GM13977 (cell line): ENCODE data around the gene ADAP1.

ENCODE experiments used
- DNase-seq: peaks from one replicate; pipeline ENCODE4 v3.0.0; 2012; ENCODE audit warnings: low spot score
- CTCF ChIP-seq: IDR thresholded peaks from 2 replicates; pipeline ENCODE4 v1.5.1; 2012; ENCODE audit warnings: mild to moderate bottlenecking, control low read depth; ENCODE audit not compliant: insufficient read depth; ENCODE audit errors: extremely low read depth, missing control alignments
- in situ Hi-C: fragments of 300-500 bp; cut with MboI; formaldehyde crosslinking; loops from one replicate; pipeline ENCODE4 v1.12.0; 2022; ENCODE audit warnings: low sequenced_read_pairs, low pct_unique_long_range_greater_than_20kb, mixed read lengths, inconsistent platforms; ENCODE audit not compliant: unreplicated experiment

ADAP1 gene

GRCh38 chr7:985915-986741, 31.6 kb upstream of the ADAP1 start:
- no peak for DNase-seq
- no peak for TF ChIP-seq CTCF
- in situ Hi-C loops: no loop called here

- in situ Hi-C loops: no loop called here
- no peak for DNase-seq
- no peak for TF ChIP-seq CTCF
Measured at GRCh38 chr7:985127-985416, 30.6 kb upstream of the ADAP1 start.

GRCh38 chr7:984361-985126, 30.1 kb upstream of the ADAP1 start:
- TF ChIP-seq CTCF: no peak
- in situ Hi-C loops: no loop called here
- DNase-seq: no peak

- TF ChIP-seq CTCF: no peak
- DNase-seq: no peak
- in situ Hi-C loops: no loop called here
Measured at GRCh38 chr7:983616-984071, 29.2 kb upstream of the ADAP1 start.

- in situ Hi-C loops: no loop called here
- TF ChIP-seq CTCF: no peak
- DNase-seq: no peak
Measured at GRCh38 chr7:983004-983615, 28.6 kb upstream of the ADAP1 start, which contains the start of gene CYP2W1. Gene CYP2W1, plus strand, starts transcription at chr7:983181. Its CDS starts 31 bp downstream, at chr7:983212.

GRCh38 chr7:982511-983003, 28.1 kb upstream of the ADAP1 start:
- DNase-seq: no peak
- TF ChIP-seq CTCF: no peak
- in situ Hi-C loops: no loop called here
